Thyroid gland (tissue), 4 donors: ENCODE results near the gene MALL.
"Not testable (repeated sequence)": the region's sequence is repeated elsewhere in the genome, so short reads cannot be mapped to it uniquely, and the experiment has no call there.

ENCODE experiments used
- POLR2A ChIP-seq, 2 donors: fragments of 450-650 bp; IDR thresholded peaks; one replicate each; pipeline ENCODE4 v1.6.1; 2017; ENCODE audit warnings: antibody characterized with exemption in 2 of 2, mild to moderate bottlenecking in 2 of 2, moderate library complexity in 1 of 2
- TF ChIP-seq, protein P1 (sequence below), 6 experiments: fragments of 200-600 bp in 3 of 6; fragments of 450-650 bp in 3 of 6; sonication (generic) in 3 of 6; IDR thresholded peaks; one replicate each; pipeline ENCODE4 v1.5.1; 2016 to 2019; ENCODE audit warnings: antibody characterized with exemption in 6 of 6, mild to moderate bottlenecking in 2 of 6, inconsistent platforms in 1 of 6, moderate library complexity in 1 of 6

GRCh38 chr2:110054521-110055407 lies 60.9 kb downstream of the MALL start:
- TF ChIP-seq POLR2A (IDR thresholded peaks at IDR 0.05) = not testable (repeated sequence)
- TF ChIP-seq, protein P1, sequence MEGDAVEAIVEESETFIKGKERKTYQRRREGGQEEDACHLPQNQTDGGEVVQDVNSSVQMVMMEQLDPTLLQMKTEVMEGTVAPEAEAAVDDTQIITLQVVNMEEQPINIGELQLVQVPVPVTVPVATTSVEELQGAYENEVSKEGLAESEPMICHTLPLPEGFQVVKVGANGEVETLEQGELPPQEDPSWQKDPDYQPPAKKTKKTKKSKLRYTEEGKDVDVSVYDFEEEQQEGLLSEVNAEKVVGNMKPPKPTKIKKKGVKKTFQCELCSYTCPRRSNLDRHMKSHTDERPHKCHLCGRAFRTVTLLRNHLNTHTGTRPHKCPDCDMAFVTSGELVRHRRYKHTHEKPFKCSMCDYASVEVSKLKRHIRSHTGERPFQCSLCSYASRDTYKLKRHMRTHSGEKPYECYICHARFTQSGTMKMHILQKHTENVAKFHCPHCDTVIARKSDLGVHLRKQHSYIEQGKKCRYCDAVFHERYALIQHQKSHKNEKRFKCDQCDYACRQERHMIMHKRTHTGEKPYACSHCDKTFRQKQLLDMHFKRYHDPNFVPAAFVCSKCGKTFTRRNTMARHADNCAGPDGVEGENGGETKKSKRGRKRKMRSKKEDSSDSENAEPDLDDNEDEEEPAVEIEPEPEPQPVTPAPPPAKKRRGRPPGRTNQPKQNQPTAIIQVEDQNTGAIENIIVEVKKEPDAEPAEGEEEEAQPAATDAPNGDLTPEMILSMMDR (IDR thresholded peaks at IDR 0.05) = not testable (repeated sequence)
